Ovary (tissue), 3 donors: Measurements from ENCODE around the gene GADD45GIP1.

Experiments used
- EP300 ChIP-seq: sonication (generic); formaldehyde crosslinking; IDR thresholded peaks from one replicate; pipeline ENCODE4 v1.6.1; 2017; ENCODE audit warnings: antibody characterized with exemption
- POLR2A ChIP-seq: fragments of 450-650 bp; IDR thresholded peaks from one replicate; pipeline ENCODE4 v1.6.1; 2017; ENCODE audit warnings: antibody characterized with exemption, mild to moderate bottlenecking, moderate library complexity
- TF ChIP-seq, protein P1 (sequence below), 3 donors: fragments of 450-650 bp in 2 of 3; fragments of 200-600 bp in 1 of 3; IDR thresholded peaks; one replicate each; pipeline versions ENCODE4 v1.5.1 to v1.8.0; 2016 to 2022; ENCODE audit warnings: antibody characterized with exemption in 3 of 3, mild to moderate bottlenecking in 1 of 3
- donor health status: DM: no; HTN: no; CAD: no.

GRCh38 chr19:12955996-12956395 is 1.0 kb downstream of the GADD45GIP1 start:
- TF ChIP-seq, protein P1, sequence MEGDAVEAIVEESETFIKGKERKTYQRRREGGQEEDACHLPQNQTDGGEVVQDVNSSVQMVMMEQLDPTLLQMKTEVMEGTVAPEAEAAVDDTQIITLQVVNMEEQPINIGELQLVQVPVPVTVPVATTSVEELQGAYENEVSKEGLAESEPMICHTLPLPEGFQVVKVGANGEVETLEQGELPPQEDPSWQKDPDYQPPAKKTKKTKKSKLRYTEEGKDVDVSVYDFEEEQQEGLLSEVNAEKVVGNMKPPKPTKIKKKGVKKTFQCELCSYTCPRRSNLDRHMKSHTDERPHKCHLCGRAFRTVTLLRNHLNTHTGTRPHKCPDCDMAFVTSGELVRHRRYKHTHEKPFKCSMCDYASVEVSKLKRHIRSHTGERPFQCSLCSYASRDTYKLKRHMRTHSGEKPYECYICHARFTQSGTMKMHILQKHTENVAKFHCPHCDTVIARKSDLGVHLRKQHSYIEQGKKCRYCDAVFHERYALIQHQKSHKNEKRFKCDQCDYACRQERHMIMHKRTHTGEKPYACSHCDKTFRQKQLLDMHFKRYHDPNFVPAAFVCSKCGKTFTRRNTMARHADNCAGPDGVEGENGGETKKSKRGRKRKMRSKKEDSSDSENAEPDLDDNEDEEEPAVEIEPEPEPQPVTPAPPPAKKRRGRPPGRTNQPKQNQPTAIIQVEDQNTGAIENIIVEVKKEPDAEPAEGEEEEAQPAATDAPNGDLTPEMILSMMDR (IDR thresholded peaks at IDR 0.05) = no peak
- TF ChIP-seq EP300 (no peak), POLR2A (no peak)
